Right lobe of liver (tissue), 6 donors: ENCODE measurements around the gene CSK. TPM values are rescaled to one million over a fixed set of nuclear protein-coding genes. Genes with fewer than 3 reads are reported as not detected.

Experiments
- ATAC-seq, 4 donors: fragments of 200-7000 bp; cut with Tn5 transposase; one replicate each; pipeline ENCODE4 v1.9.1; 2020; ENCODE audit warnings: mild to moderate bottlenecking in 4 of 4, moderate library complexity in 4 of 4
- DNase-seq, 3 donors: peaks; one replicate each; pipeline ENCODE4 v3.0.0-alpha.2; 2020
- H3K27ac ChIP-seq, 3 donors: fragments of 200-600 bp; one replicate each; pipeline ENCODE4 v1.8.0; 2022
- H3K27me3 ChIP-seq, 2 donors: fragments of 200-600 bp; one replicate each; pipeline ENCODE4 v1.8.0; 2022
- H3K36me3 ChIP-seq, 4 donors: fragments of 200-600 bp; sonication (generic) in 1 of 4; one replicate each; pipeline versions ENCODE4 v1.5.1 to v1.8.0; 2017 to 2022; ENCODE audit warnings: control low read depth in 1 of 4
- H3K4me1 ChIP-seq, 4 donors: fragments of 200-600 bp; sonication (generic) in 1 of 4; one replicate each; pipeline versions ENCODE4 v1.5.1 to v1.8.0; 2017 to 2022; ENCODE audit warnings: control low read depth in 1 of 4
- H3K4me3 ChIP-seq, 3 donors: fragments of 200-600 bp; one replicate each; pipeline ENCODE4 v1.8.0; 2022
- H3K9me3 ChIP-seq, 4 donors: fragments of 200-600 bp; sonication (generic) in 1 of 4; one replicate each; pipeline versions ENCODE4 v1.5.1 to v1.8.0; 2017 to 2022; ENCODE audit warnings: control low read depth in 1 of 4
- CTCF ChIP-seq, 4 donors: fragments of 200-600 bp in 3 of 4; fragments of 450-650 bp in 1 of 4; IDR thresholded peaks; one replicate each; pipeline versions ENCODE4 v1.5.1 to v1.8.0; 2016 to 2022; ENCODE audit warnings: antibody characterized with exemption in 4 of 4, mild to moderate bottlenecking in 2 of 4
- POLR2A ChIP-seq: fragments of 450-650 bp; IDR thresholded peaks from one replicate; pipeline ENCODE4 v1.6.1; 2017; ENCODE audit warnings: antibody characterized with exemption, mild to moderate bottlenecking
- WGBS: methylation state at CpG from one replicate; pipeline ENCODE4 v1.1.6; 2018; ENCODE audit warnings: low coverage, low lambda C conversion rate; ENCODE audit not compliant: insufficient coverage; ENCODE audit errors: missing lambda C conversion rate; 5-methylcytosine and 5-hydroxymethylcytosine counted together
- intact Hi-C, 2 donors: fragments of 100-400 bp; cut with DNase I; formaldehyde crosslinking; loops; one replicate each; pipeline versions ENCODE4 v1.11.2 to v1.14.1; 2022
- total RNA-seq, 6 experiments: library from RNA; depleted of rRNA in 2 of 6; stranded (reverse); fragments of >200 nt in 2 of 6; fragmentation: NEBNext Ultra II Directional in 3 of 6; extraction: Animal tissue kit (Norgen Biotek cat#: 25700) in 3 of 6; gene quantifications; one replicate each; pipeline versions ENCODE4 v1.1.0 to v1.2.4, GENCODE V29; 2016 to 2023
- donor health status: DM: no; HTN: yes; CAD: no.
- donor health status: DM: no; HTN: no; CAD: no.
- donor health status: DM: no; HTN: no; CAD: no.
- donor health status: DM: no; HTN: yes; CAD: no.
- donor health status: DM: no; HTN: yes; CAD: no.

Gene CSK
- total RNA-seq, 6 experiments from 2014 or later, result 22.2 to 50.9 (median 32.7) TPM

GRCh38 chr15:74780523-74781430 lies 1.1 kb upstream of the CSK start:
- H3K4me1 ChIP-seq, result peaks cover 0 to 70% (median 22%) of the 10 kb centered on the region in 4 donors
- H3K27me3 ChIP-seq, result no peaks in the 10 kb centered on the region
- no peaks in the 10 kb centered on the region for H3K36me3 ChIP-seq
- peak; percentile 60 to 85 (median 81) for DNase-seq
- ATAC-seq, result peak; percentile 38 to 61 (median 48)
- TF ChIP-seq CTCF (IDR thresholded peaks at IDR 0.05), result no peak
- peak; percentile 76 for TF ChIP-seq POLR2A
- H3K9me3 ChIP-seq, result no peaks in the 10 kb centered on the region
- intact Hi-C loops, result no loop called here
- peak overlapping the region; percentile 32 to 72 (median 46) for H3K4me3 ChIP-seq
- 14% methylated on average over 16 of the region's 16 CpGs for WGBS
- H3K27ac ChIP-seq, result peak overlapping the region; percentile 85 to 94 (median 90)

- H3K4me3 ChIP-seq, result peak overlapping the region; percentile 66 to 72 (median 72)
- peak overlapping the region; percentile 59 to 94 (median 81) for H3K27ac ChIP-seq
- TF ChIP-seq POLR2A (no peak), CTCF (IDR thresholded peaks at IDR 0.05) (no peak)
- DNase-seq (peak; percentile 60 to 73 (median 69)), ATAC-seq (peak in 2 of 4 donors; percentile 0 to 2)
- 0% methylated on average over 10 of the region's 72 CpGs for WGBS
- H3K4me1 ChIP-seq, result peaks cover 0 to 69% (median 28%) of the 10 kb centered on the region in 4 donors
- intact Hi-C loops, result no loop called here
- no peaks in the 10 kb centered on the region for H3K9me3 ChIP-seq
- no peaks in the 10 kb centered on the region for H3K27me3 ChIP-seq
- H3K36me3 ChIP-seq, result no peaks in the 10 kb centered on the region
Measured at GRCh38 chr15:74782259-74783071, 585 bp downstream of the CSK start.

GRCh38 chr15:74783072-74783807 lies 1.4 kb downstream of the CSK start:
- 0% methylated on average over 2 of the region's 13 CpGs for WGBS
- DNase-seq (peak in 2 of 3 donors; percentile 61 to 70), ATAC-seq (peak in 3 of 4 donors; percentile 0 to 3 (median 3))
- Histone ChIP-seq H3K9me3 (no peaks in the 10 kb centered on the region), H3K27ac (peak overlapping the region; percentile 59 to 94 (median 81)), H3K4me3 (peak overlapping the region; percentile 66 to 72 (median 72)), H3K36me3 (no peaks in the 10 kb centered on the region), H3K4me1 (peaks cover 0 to 65% (median 29%) of the 10 kb centered on the region in 4 donors), H3K27me3 (no peaks in the 10 kb centered on the region)
- intact Hi-C loops, result no loop called here
- TF ChIP-seq POLR2A (no peak), CTCF (IDR thresholded peaks at IDR 0.05) (no peak)

GRCh38 chr15:74783808-74784175 lies 1.9 kb downstream of the CSK start:
- ATAC-seq (no peak), DNase-seq (peak in 1 of 3 donors; percentile 53)
- WGBS, result 0% methylated on average over 2 of the region's 3 CpGs
- Histone ChIP-seq H3K27ac (peak overlapping the region; percentile 59 to 94 (median 81)), H3K4me1 (peaks cover 0 to 67% (median 35%) of the 10 kb centered on the region in 4 donors), H3K27me3 (no peaks in the 10 kb centered on the region), H3K36me3 (no peaks in the 10 kb centered on the region), H3K4me3 (peak overlapping the region; percentile 66 to 72 (median 72)), H3K9me3 (no peaks in the 10 kb centered on the region)
- TF ChIP-seq CTCF (IDR thresholded peaks at IDR 0.05), result no peak
- no peak for TF ChIP-seq POLR2A
- intact Hi-C loops, result no loop called here
